Prostate gland (tissue), 2 donors: Measurements from ENCODE around the gene IRF7. TPM values are rescaled to one million over a fixed set of nuclear protein-coding genes. Genes with fewer than 3 reads are reported as not detected.

Experiments
- DNase-seq: peaks from one replicate; pipeline ENCODE4 v3.0.0-alpha.2; 2019; ENCODE audit warnings: low spot score
- H3K27ac ChIP-seq, 2 donors: fragments of 200-600 bp; sonication (generic); 2 replicates each; pipeline ENCODE4 v1.5.1; 2017 to 2019
- H3K27me3 ChIP-seq: fragments of 200-600 bp; sonication (generic); replicated peaks from 2 replicates; pipeline ENCODE4 v1.5.1; 2019; ENCODE audit not compliant: insufficient read depth
- H3K36me3 ChIP-seq, 2 donors: fragments of 200-600 bp; sonication (generic); 1 replicate in 1 of 2; 2 replicates in 1 of 2; pipeline versions ENCODE4 v1.5.1 to v1.8.1; 2017 to 2019
- H3K4me1 ChIP-seq: fragments of 200-600 bp; sonication (generic); replicated peaks from 2 replicates; pipeline ENCODE4 v1.5.1; 2019
- H3K4me3 ChIP-seq, 2 donors: fragments of 200-600 bp; sonication (generic); 2 replicates each; pipeline ENCODE4 v1.5.1; 2017 to 2019
- H3K9me3 ChIP-seq: fragments of 200-600 bp; sonication (generic); 2 replicates; pipeline ENCODE4 v1.5.1; 2017
- CTCF ChIP-seq, 4 experiments: fragments of 200-600 bp in 2 of 4; fragments of 450-650 bp in 2 of 4; sonication (generic) in 2 of 4; IDR thresholded peaks; 1 replicate in 3 of 4; 2 replicates in 1 of 4; pipeline ENCODE4 v1.5.1; 2016 to 2019; ENCODE audit warnings: antibody characterized with exemption in 4 of 4, mild to moderate bottlenecking in 2 of 4, moderate library complexity in 2 of 4
- POLR2A ChIP-seq: fragments of 450-650 bp; IDR thresholded peaks from one replicate; pipeline ENCODE4 v1.6.1; 2016; ENCODE audit warnings: antibody characterized with exemption, mild to moderate bottlenecking
- POLR2AphosphoS5 ChIP-seq: sonication (generic); formaldehyde crosslinking; IDR thresholded peaks from one replicate; pipeline ENCODE4 v1.6.1; 2017; ENCODE audit warnings: antibody characterized with exemption
- whole genome bisulfite sequencing: methylation state at CpG from one replicate; pipeline ENCODE4 v1.1.5; 2018; 5-methylcytosine and 5-hydroxymethylcytosine counted together
- intact Hi-C: fragments of 100-400 bp; cut with DNase I; formaldehyde crosslinking; loops from one replicate; pipeline ENCODE4 v1.14.2; 2022
- total RNA-seq, 2 donors: library from RNA; depleted of rRNA; stranded (reverse); fragments of >200 nt; gene quantifications; one replicate each; pipeline ENCODE4 v1.1.0, GENCODE V29; 2016

The IRF7 gene
- total RNA-seq, 2 donors from 2014 or later: 34.7 to 39.8 TPM

GRCh38 chr11:640021-640706, 24.4 kb upstream of the IRF7 start:
- 62% methylated on average over 46 of the region's 69 CpGs for WGBS
- DNase-seq: no peak

GRCh38 chr11:639332-639955, 23.7 kb upstream of the IRF7 start:
- Histone ChIP-seq H3K4me3 (no peak overlapping the region), H3K27ac (no peak overlapping the region), H3K4me1 (no peaks in the 10 kb centered on the region), H3K27me3 (no peaks in the 10 kb centered on the region), H3K9me3 (no peaks in the 10 kb centered on the region), H3K36me3 (peaks cover 0 to 3% of the 10 kb centered on the region in 2 donors)
- DNase-seq: no peak
- TF ChIP-seq POLR2A (no peak), CTCF (IDR thresholded peaks at IDR 0.05) (no peak), POLR2AphosphoS5 (no peak)
- intact Hi-C loops: no loop called here
- WGBS: 54% methylated on average over 55 of the region's 80 CpGs

More at GRCh38 chr11:640021-640706, 24.4 kb upstream of the IRF7 start:
- H3K9me3 ChIP-seq: no peaks in the 10 kb centered on the region
- no peak overlapping the region for H3K4me3 ChIP-seq
- no peak for TF ChIP-seq POLR2AphosphoS5
- no peak for TF ChIP-seq POLR2A
- TF ChIP-seq CTCF (IDR thresholded peaks at IDR 0.05): no peak
- intact Hi-C loops: no loop called here
- peaks cover 0 to 3% of the 10 kb centered on the region in 2 donors for H3K36me3 ChIP-seq
- no peak overlapping the region for H3K27ac ChIP-seq
- no peaks in the 10 kb centered on the region for H3K4me1 ChIP-seq
- H3K27me3 ChIP-seq: no peaks in the 10 kb centered on the region

- TF ChIP-seq POLR2AphosphoS5 (no peak), POLR2A (no peak), CTCF (IDR thresholded peaks at IDR 0.05) (no peak)
- H3K27me3 ChIP-seq: no peaks in the 10 kb centered on the region
- intact Hi-C loops: no loop called here
- H3K36me3 ChIP-seq: no peaks in the 10 kb centered on the region
- no peak for DNase-seq
- H3K4me3 ChIP-seq: no peak overlapping the region
- WGBS: 84% methylated on average over 28 of the region's 28 CpGs
- no peaks in the 10 kb centered on the region for H3K9me3 ChIP-seq
- H3K27ac ChIP-seq: no peak overlapping the region
- H3K4me1 ChIP-seq: no peaks in the 10 kb centered on the region
Measured at GRCh38 chr11:638631-639331, 23.0 kb upstream of the IRF7 start.

GRCh38 chr11:637593-638521, 22.1 kb upstream of the IRF7 start:
- Histone ChIP-seq H3K9me3 (no peaks in the 10 kb centered on the region), H3K4me1 (no peaks in the 10 kb centered on the region), H3K4me3 (peak overlapping the region; percentile 4 to 33), H3K27me3 (no peaks in the 10 kb centered on the region), H3K27ac (no peak overlapping the region), H3K36me3 (no peaks in the 10 kb centered on the region)
- no peak for TF ChIP-seq CTCF (IDR thresholded peaks at IDR 0.05)
- no peak for TF ChIP-seq POLR2AphosphoS5
- no peak for TF ChIP-seq POLR2A
- DNase-seq: no peak
- 46% methylated on average over 55 of the region's 55 CpGs for WGBS
- intact Hi-C loops: no loop called here
